HG03469 (cell line): ENCODE results near the gene SPATA21.

Experiments
- ATAC-seq: cut with Tn5 transposase; IDR thresholded peaks from one replicate; pipeline ENCODE4 v1.9.1; 2021; ENCODE audit warnings: mild to moderate bottlenecking, moderate library complexity, moderate number of reproducible peaks; ENCODE audit not compliant: unreplicated experiment

SPATA21 gene

GRCh38 chr1:16422041-16422440 lies 15.2 kb downstream of the SPATA21 start:
- ATAC-seq: no peak

GRCh38 chr1:16421201-16421600 lies 16.0 kb downstream of the SPATA21 start:
- ATAC-seq: no peak

GRCh38 chr1:16420424-16421118 lies 16.7 kb downstream of the SPATA21 start:
- no peak for ATAC-seq

- no peak for ATAC-seq
These were observed 18.3 kb downstream of the SPATA21 start for GRCh38 chr1:16418823-16419425.

- ATAC-seq: no peak
These were observed 24.0 kb downstream of the SPATA21 start for GRCh38 chr1:16413191-16413590.

- ATAC-seq: no peak
These were observed 26.4 kb downstream of the SPATA21 start for GRCh38 chr1:16410803-16411202.

- no peak for ATAC-seq
These were observed 27.6 kb downstream of the SPATA21 start for GRCh38 chr1:16409536-16410152.

GRCh38 chr1:16406868-16407267 lies 30.4 kb downstream of the SPATA21 start:
- ATAC-seq: no peak

- ATAC-seq: no peak
These were observed 31.8 kb downstream of the SPATA21 start for GRCh38 chr1:16405441-16405840.

- ATAC-seq: no peak
These were observed 34.5 kb downstream of the SPATA21 start for GRCh38 chr1:16402742-16403141.

- ATAC-seq: no peak
These were observed 38.8 kb downstream of the SPATA21 start for GRCh38 chr1:16398371-16398953.

GRCh38 chr1:16397120-16397519 lies 40.1 kb downstream of the SPATA21 start:
- no peak for ATAC-seq

GRCh38 chr1:16396591-16396990 lies 40.6 kb downstream of the SPATA21 start:
- ATAC-seq: no peak

- ATAC-seq: no peak
These were observed 42.2 kb downstream of the SPATA21 start for GRCh38 chr1:16394977-16395376.

GRCh38 chr1:16393570-16394521 lies 43.4 kb downstream of the SPATA21 start:
- ATAC-seq: no peak

- no peak for ATAC-seq
These were observed 44.3 kb downstream of the SPATA21 start for GRCh38 chr1:16392740-16393569.

- ATAC-seq: no peak
These were observed 45.8 kb downstream of the SPATA21 start for GRCh38 chr1:16391411-16391810.

GRCh38 chr1:16387201-16388188 lies 49.7 kb downstream of the SPATA21 start:
- no peak for ATAC-seq
